Activated naive CD4-positive, alpha-beta T cell treated with Interleukin-2 at 50 U/mL for 16 hours (primary cell): ENCODE data around the gene HRH1.

ENCODE experiments used
- DNase-seq: peaks from one replicate; pipeline ENCODE4 v3.0.0-alpha.2; 2020

Gene HRH1

GRCh38 chr3:11287404-11287803 is 133.1 kb downstream of the HRH1 start:
- no peak for DNase-seq

DNA sequence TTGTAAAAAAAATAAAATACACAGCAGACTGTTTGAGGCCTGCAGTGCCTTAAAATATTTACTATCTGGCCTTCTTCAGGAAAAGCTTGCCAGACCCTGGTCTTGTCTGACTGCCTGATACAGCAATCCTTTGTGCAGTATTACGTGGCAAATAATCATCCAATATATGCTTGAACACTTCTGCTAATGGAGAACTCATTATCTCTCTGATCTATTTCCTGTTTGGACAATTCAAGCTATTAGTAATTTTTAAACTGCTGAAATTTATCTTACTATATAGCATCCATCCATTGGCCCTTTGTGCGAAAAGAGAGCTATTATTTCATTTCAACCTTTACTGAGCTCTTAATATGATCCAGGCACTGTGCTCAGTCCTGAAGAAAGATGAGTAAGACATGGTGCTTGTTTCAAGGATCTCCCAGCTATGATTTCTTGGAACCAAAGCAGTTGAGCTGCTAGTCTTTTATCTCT is 133.8 kb downstream of the HRH1 start:
- no peak for DNase-seq

- DNase-seq: no peak
Observed at GRCh38 chr3:11288786-11289637, 134.7 kb downstream of the HRH1 start.

DNA sequence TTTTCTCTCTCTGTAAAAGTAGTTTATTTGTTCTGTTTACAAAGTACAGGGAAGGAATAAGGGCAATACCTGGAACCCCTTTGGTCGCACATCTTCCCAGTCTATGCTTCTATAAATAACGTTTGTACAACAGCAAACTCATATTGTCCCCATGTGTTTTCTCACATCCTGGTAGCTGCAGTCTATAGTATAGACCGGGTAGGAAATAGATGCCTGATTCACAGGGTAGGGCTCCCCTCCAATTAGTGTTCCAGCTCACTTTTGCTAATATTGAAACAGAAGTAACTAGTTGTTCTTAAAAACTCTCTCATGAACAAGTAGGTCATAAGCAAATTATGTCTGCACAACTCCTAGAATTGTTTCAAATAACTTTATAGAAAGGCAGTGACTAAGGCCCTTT is 135.6 kb downstream of the HRH1 start:
- no peak for DNase-seq

DNA sequence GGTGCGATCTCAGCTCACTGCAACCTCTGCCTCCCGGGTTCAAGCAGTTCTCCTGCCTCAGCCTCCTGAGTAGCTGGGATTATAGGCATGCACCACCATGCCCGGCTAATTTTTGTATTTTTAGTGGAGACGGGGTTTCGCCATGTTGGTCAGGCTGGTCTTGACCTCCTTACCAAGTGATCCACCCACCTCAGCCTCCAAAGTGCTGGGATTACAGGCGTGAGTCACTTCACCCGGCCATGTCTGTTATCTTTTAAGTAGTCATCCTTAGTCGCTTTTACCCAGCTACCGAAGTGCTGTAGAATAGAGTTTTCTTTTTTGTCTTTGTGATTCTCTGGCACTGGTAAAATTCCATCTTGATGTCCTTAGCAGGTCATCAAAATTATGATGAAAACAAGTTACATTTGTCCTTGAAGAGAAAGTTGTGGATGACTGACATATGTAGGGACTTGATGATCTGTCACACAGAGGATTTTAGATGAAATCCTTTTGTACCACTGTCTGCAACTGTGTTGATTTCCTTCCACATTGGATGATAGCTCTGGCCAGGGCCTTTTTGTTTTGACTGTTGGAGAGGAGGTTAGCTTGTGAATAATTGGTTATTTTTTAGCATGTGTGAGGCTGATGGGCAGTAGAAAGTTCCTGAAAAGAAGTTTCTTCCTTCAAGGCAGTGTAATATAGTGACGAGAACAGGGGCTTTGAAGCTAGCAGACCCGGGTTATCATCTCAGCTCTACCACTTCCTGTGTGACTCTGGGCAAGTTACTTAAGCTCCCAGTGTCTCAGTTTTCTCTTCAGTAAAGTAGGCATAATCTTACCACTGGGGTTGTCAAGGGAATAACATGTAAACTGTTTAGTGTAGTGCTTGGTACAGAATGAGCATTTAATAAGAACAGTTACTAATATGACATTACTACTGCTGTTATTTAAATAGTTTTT is 136.7 kb downstream of the HRH1 start:
- peak; percentile 18 for DNase-seq

GRCh38 chr3:11291808-11292207 is 137.5 kb downstream of the HRH1 start:
- no peak for DNase-seq

DNA sequence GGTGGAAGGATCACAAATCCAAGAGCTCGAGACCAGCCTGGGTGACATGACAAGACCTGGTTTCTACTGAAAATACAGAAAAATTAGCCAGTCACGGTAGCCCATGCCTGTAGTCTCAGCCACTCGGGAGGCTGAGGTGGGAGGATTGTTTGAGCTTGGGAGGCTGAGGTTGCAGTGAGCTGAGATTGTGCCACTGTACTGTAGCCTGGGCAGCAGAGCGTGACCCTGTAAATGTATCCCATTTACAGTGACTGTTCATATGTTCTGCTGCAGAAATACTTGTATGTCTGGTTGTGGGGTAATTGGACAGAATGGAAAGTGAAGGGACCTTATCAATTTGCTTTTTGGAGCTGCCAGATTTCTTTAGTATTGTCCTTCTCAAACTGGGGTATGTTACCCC is 142.8 kb downstream of the HRH1 start:
- DNase-seq: no peak

DNA sequence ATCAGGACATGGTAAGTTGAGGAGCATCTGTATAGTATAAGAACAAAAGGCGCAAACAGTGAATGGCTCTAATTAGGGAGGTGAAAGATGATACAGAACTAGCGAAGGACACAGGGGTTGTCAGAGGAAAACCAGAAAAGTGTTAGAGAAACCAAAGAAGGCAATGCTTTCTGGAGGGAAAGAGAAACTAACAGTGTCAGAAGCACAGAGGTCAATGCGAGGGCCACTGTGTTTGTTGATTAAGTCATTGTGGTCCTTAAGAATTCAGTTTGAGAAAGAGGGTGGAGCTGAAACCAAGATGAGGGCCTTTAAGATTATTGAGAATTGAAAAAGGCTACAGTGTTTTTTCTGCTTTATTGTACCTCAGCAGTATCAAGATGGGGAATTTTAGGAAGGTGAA is 146.7 kb downstream of the HRH1 start:
- DNase-seq: no peak

- DNase-seq: no peak
Observed at GRCh38 chr3:11302444-11302843, 148.2 kb downstream of the HRH1 start.

GRCh38 chr3:11304175-11304574 is 149.9 kb downstream of the HRH1 start:
- DNase-seq: no peak

GRCh38 chr3:11305509-11305908 is 151.2 kb downstream of the HRH1 start:
- no peak for DNase-seq

DNA sequence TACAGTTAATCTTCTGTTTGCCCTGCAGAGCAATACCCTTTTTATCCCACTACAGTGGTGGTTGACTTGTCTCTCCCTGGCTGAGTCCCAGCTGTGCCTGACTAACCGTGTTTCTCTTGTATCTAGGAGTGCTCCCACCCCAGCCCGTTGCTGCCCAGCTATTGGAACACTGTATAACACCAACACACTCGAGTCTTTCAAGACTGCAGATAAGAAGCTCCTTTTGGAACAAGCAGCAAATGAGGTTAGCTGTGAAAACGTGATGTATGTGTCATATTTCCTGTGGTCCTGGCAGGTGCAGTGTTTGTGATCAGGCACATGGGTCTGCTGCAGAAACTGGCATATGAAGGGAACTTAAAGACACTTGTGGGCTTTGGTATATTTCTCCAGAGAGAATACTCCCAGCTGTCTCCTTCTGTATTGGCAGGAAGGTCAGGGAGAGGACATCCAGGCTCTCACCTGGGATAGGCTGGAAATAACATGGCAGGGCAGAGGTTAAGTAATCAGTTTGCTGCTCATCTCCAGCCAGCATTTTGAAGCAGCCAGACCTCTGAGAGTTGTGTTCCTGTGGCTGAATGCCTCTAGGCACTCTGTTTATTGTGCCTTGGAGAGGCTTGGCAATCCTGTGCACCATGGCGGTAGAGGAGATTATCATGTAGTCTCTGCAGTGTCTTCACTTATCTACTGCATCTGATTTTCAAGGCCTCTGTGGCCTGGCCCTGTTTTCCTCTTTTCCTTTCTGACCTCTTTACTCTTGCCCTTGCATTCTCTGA is 152.7 kb downstream of the HRH1 start:
- DNase-seq: peak; percentile 25

DNA sequence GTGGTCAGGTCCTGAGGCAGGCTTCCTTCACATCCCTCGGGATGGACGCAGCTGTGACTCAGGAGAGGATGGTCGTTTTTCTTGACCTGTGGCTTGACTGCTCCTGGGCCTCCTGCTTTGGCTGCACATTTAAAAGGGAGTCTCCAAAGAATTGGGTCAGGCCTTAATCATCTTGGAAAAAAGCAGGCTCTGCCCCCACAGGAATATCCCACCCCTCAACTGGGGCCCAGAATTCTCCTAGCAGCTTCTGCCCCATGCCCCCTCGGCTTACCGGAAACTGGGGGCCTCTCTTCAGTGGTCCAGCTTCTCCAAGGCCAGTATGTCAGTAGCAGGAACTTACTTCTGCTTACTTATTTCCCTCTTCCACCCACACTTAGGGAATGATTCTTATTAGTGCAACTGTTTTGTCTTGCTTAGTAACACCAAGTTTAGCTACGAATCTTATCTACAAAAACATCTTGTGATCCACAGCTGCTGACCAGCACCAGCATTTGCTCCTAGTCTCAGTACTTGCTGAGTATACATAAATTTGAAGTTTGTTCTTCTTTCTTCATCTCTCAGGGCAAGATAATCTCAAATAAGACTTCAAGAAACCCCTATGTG is 153.6 kb downstream of the HRH1 start:
- no peak for DNase-seq

DNA sequence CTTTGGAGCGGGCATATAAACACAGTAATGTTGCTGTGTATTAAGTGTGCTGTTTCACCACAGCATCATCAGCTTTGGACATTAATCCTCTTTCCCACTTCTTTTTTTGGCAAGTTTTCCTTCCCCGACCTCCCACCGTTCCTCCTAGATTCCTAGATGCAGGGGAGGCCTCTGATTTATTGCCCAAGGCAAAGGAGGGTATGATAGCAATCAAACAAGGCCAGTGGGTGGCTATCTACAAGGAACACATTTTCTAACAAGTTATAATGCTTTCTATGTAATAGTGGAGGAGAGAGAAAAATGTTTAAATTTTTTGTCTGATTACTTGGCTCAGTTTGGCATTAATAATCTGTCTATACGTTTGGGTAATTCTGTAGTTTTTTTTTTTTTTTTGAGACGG is 156.0 kb downstream of the HRH1 start:
- DNase-seq: no peak

DNA sequence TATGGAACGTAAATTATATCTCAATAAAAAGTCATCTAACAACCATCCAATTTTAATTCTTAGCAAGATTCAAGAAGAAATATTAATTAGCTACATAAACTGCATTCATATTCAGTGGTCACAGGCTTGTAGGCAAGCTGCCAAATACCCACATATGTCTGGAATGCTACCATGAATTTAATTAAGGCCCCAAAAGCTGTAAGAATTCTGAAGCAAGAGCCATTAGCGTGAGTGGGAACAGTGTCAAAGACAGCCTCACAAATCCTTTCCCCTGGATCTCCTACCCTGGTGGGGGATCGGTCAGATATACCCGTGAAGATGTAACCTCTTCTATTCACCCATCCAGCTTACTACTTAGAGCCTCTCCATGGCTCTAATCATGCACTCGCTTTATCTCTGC is 157.9 kb downstream of the HRH1 start:
- DNase-seq: no peak
